Measurements from ENCODE around the gene PRSS27.
A peak's percentile ranks its signal among the peaks of the same experiment; 100 is the strongest.
"Not testable (repeated sequence)": the region's sequence is repeated elsewhere in the genome, so short reads cannot be mapped to it uniquely, and the experiment has no call there.

Gene PRSS27

GRCh38 chr16:2692251-2692947, 27.6 kb downstream of the PRSS27 start:
- no peak for DNase-seq

DNA sequence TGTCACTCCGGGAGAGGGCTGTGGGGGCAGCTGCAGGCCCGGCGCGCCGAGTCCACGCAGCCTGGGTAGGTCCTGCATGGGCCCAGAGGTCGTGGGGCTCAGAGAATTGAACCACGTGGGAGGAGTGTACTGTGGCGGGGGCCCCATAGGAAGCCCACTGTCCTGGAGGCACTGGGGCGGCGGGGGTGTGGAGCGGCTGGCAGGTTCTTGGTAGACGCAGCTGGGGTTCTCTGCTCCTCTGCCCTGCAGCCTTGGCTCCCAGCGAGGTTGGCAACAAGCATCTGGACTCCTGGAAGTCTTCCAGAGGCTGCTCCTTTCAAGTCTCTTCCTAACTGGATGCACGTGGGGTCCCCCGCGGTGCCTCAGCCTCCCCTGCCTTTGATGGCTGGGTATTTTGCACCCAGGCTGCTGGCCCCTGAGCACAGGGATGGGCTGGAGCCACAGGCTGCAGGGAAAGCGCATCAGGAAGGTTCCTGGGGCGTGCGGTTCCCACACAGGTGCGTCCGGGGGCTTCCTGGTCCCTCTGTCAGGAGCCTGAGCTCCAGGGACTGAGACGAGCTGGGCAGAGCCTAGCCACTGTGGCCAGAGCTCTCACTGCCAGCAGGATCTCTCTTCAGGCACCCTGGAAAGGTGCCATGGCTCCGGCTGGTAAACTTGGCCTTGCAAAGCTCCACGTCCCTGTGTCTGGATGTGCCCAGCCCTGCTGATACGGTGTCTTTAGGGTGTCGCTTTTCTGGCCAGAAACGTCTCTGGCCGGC, 28.4 kb downstream of the PRSS27 start:
- DNase-seq: no peak

GRCh38 chr16:2690852-2691251, 29.2 kb downstream of the PRSS27 start:
- DNase-seq: no peak

DNA sequence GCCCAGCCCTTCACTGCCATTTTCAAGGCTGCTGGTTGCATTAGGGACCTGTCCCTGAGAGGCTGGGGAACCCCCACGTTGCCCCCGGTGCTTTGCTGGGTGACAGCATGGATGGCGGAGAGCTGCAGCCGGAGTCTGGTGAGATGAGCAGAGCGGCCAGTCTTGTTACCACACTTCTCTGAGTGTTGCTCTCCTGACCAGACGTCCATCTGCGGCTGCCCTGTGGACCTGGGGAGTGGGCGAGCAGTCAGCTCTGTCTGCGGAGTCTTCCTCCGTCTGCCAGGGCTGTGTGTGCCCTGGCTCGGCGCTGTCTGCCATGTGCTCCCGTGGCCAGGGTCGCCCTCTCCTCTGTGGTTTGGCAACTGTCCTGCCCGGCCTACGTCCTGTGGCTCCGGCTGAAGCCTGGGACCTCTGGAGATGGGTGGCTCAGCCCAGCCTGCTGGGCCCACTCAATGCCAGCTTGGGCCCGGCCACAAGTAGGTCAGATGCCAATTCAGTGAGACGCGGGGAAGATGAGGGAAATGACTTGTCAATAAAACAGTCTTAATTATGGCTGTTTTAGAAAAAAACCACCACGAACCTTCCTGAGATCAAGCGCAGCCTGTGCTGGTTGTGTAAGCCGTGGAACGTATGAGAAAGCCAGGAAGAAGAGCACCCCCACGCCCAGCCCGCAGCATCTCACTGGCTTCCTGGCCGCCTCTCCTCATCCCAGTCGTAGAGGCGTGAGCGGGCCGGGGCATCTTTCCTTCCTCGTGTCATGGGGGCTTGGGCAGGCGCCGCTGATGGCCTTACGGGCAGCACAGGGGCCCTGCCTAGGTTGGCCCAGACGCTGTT, 29.8 kb downstream of the PRSS27 start:
- no peak for DNase-seq

DNA sequence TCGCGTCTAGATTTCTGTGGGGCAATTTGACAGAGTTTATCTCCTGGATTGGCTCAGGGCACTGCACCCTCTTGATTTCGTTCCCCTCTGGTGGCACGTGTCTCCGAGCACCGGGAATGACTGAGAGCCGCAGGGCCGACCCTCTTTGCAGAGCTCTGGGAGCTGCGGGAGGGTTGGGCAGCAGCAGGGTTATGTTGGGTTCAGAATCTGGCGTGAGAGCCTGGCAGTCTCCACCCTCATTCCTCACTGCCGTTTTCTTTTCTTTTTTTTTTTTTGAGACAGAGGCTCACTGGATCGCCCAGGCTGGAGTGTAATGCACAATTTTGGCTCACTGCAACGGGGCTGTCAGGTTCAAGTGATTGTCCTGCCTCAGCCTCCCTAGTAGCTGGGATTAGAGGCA, 30.6 kb downstream of the PRSS27 start:
- not testable (repeated sequence) for DNase-seq

GRCh38 chr16:2687531-2688308, 32.3 kb downstream of the PRSS27 start:
- DNase-seq: no peak

DNA sequence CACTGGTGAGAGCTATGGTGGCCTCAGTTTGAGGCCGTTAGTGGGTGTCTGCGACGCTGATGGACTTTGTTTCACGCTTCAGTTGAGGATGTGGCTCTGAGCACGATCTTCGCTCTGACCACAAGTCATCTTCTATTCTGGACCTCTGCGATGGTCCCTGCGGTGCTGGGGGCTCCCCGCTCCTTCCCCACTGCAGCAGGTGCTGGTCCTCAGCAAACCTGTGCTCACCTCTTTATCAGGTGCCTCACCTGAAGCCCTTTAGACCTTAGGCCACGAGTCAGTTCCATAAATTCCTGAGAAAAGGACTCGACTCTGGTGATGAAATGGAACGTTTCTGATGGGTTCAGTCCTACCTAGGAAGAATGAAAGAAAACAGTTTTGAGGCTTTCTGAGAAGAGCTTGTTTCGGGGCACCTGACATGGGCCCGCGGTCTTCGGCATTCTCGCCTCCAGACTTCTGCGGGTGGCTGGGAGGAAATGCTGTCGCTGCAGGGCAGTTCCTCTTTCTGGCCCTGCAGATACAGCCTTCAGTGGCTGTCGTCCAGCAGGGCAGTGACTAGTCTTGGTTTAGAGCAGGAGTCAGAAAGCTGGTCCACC, 33.0 kb downstream of the PRSS27 start:
- no peak for DNase-seq

- DNase-seq: not testable (repeated sequence)
Observed at GRCh38 chr16:2686075-2686474, 33.9 kb downstream of the PRSS27 start.

DNA sequence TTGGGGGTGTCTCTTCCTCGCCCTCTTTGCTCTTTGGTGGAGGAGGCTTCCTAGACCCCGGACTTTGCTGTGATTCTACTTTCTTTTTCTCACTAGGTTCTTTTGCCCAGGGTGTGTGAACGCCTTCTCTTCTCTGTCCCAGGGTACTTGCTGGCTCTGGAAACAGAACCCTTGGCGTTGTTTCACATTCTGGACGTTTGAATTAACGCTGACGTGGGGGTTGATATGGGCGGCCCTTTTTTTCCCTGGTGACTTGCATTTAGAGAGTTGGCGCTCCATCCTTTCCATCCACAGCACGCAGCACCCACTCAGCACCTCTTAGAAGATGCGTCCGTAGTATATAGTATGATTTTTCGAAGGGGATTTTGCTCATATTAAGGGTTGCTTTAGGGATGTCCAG, 37.0 kb downstream of the PRSS27 start:
- not testable (repeated sequence) for DNase-seq

GRCh38 chr16:2682209-2683021, 37.6 kb downstream of the PRSS27 start, which contains the start of gene KCTD5:
KCTD5 (plus strand) TSS chr16:2682523; CDS start chr16:2682549, 26 bp downstream.
- peak; percentile 89 to 96 for DNase-seq

DNA sequence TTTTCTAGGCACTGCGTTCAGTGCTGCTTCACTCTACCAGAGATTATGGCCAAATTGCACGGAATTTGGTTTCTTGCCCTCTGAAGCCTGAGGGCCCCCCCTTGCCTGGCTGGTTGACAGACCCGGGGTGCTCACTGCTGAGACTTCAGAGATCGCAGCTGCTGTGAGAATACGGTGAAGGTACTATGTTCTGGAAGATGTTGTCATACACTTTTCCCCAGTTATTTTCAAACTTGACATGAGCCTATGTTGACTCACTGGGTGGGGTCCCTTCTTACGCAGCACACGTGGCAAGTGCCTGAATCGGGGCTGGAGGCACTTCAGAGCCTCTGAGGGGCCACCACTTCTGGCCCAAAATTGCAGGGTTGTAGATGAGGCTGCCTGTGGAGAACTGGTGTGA, 39.7 kb downstream of the PRSS27 start:
- DNase-seq: not testable (repeated sequence)

GRCh38 chr16:2679902-2680301, 40.1 kb downstream of the PRSS27 start:
- DNase-seq: peak; percentile 51 to 80

- DNase-seq: not testable (repeated sequence)
Observed at GRCh38 chr16:2678206-2678965, 41.6 kb downstream of the PRSS27 start.

DNA sequence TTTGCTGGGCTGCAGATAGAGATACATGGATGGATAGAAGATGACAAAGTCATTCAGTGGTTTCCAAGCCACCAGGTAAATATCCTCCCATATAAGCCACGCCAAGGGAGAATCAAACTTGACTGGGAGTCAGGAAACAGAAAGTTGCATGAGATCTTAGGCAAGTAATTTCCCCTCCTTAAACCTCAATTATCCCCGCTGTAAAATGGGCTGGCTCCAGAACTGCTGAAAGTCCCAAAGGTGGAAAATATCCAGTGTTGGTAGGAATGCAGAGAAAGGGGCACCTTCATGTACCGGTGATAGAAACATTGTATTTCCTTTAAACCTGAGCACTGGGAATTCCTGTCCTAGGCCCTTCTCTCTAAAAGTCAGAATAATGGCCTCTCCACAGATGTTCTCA, 43.1 kb downstream of the PRSS27 start:
- not testable (repeated sequence) for DNase-seq

DNA sequence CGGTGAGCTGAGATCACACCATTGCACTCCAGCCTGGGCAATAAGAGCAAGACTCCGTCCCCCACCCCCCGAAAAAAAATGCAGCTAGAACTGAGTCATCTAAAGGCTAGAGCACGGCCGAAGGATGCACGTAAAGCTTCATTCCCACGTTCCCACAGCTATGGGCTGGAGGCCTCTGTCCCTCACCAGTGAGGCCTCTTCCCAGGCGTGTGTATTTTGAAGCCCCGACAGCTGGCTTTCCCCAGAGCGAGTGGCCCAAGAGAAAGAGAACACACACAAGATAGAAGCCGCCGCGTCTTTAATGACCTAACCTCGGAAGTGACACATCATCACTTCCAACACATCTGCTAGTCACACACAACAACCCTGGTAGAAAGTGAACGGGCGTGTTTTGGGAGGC, 44.3 kb downstream of the PRSS27 start:
- no peak for DNase-seq

DNA sequence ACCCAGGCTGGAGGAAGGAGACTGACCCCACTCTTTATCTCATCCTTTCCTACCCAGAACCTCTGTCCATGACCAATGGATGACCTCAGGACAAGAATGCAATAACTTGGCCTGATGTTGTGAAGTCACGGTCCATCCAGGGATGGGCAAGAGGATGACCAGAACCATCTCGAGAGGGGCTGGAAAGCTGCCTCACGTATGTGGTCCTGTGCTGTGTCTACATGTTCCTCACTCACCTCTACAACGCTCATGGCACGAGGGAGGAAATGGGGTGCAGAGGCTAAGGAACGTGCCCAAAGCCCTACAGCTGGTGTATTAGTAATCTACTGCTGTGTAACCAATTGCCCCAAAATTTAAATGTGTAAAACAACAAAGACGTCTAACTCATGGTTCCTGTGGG, 45.0 kb downstream of the PRSS27 start:
- no peak for DNase-seq

- DNase-seq: peak; percentile 96 to 99
Observed at GRCh38 chr16:2673066-2673999, 46.7 kb downstream of the PRSS27 start.

- no peak for DNase-seq
Observed at GRCh38 chr16:2671741-2672140, 48.3 kb downstream of the PRSS27 start.

DNA sequence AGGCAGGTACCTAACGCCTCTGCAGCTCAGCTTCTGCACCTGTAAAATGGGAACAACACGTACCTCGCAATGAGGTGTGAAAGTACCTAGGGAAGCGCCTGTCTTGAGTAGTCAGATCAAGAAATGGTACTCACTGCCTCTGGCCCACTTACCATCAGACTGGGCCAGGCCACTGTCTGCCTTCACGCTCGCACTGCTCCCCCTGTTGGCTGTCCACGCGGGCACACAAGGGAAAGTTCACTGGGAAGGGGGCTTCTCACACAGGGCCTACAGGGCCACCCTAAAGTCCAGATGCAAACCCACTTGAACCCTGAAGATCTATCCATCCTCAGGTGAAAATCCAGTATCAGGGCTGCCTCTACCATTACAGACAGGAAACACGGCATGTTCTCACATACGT, 48.8 kb downstream of the PRSS27 start:
- DNase-seq: not testable (repeated sequence)
